ENCODE data around the gene RHOD. TPM values are rescaled to one million over a fixed set of nuclear protein-coding genes. Genes with fewer than 3 reads are reported as not detected.

Gene RHOD
- total and polyA plus RNA-seq, 10 of the 15 experiments (the other 5 are each of a cell fraction or from before 2014, with no cell fraction given) = 0.15 to 2.6 (median 1.9) TPM; not detected in 2

- no peak for TF ChIP-seq STAT1 (conservative IDR thresholded peaks at IDR 0.05)
- peak in 1 of 2 experiments; percentile 63; a peak in 1 of 4 replicates for TF ChIP-seq EP300 (IDR thresholded peaks at IDR 0.05; ENCODE audit: borderline replicate concordance in 1 of 2, control insufficient read depth in 1 of 2, low read depth in 2 of 2, low read length in 2 of 2)
- TF ChIP-seq TCF12 (IDR thresholded peaks at IDR 0.05; ENCODE audit: low read depth, low read length) = no peak
- 0 out of 2 replicates have a peak, but pooled peaks have one; percentile 33 for TF ChIP-seq CREB1 (IDR thresholded peaks at IDR 0.05; ENCODE audit: low read depth)
- 0 out of 2 replicates have a peak, but pooled peaks have one; percentile 23 for TF ChIP-seq CBFB (IDR thresholded peaks at IDR 0.05; ENCODE audit: low read depth)
- TF ChIP-seq RCOR1 (conservative IDR thresholded peaks at IDR 0.05; ENCODE audit: low read depth, low read length) = no peak
- no peak for TF ChIP-seq BRCA1 (IDR thresholded peaks at IDR 0.05; ENCODE audit: low read depth, low read length)
- TF ChIP-seq PBX3 (IDR thresholded peaks at IDR 0.05; ENCODE audit: insufficient replicate concordance, low read depth, low read length) = peak; percentile 82
- no peak for TF ChIP-seq MAX (IDR thresholded peaks at IDR 0.05; ENCODE audit: low read depth, low read length)
- TF ChIP-seq BHLHE40 (IDR thresholded peaks at IDR 0.05; ENCODE audit: borderline replicate concordance in 1 of 2, low read depth in 2 of 2, low read length in 1 of 2) = peak in 1 of 2 experiments; percentile 34; a peak in 1 of 4 replicates
- TF ChIP-seq ESRRA (IDR thresholded peaks at IDR 0.05; ENCODE audit: low read length) = no peak
- TF ChIP-seq, protein P1, sequence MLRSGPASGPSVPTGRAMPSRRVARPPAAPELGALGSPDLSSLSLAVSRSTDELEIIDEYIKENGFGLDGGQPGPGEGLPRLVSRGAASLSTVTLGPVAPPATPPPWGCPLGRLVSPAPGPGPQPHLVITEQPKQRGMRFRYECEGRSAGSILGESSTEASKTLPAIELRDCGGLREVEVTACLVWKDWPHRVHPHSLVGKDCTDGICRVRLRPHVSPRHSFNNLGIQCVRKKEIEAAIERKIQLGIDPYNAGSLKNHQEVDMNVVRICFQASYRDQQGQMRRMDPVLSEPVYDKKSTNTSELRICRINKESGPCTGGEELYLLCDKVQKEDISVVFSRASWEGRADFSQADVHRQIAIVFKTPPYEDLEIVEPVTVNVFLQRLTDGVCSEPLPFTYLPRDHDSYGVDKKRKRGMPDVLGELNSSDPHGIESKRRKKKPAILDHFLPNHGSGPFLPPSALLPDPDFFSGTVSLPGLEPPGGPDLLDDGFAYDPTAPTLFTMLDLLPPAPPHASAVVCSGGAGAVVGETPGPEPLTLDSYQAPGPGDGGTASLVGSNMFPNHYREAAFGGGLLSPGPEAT (IDR thresholded peaks at IDR 0.05; ENCODE audit: low read depth) = peak; percentile 67; the same call in 1 of the 2 replicates
- TF ChIP-seq MEF2A (IDR thresholded peaks at IDR 0.05; ENCODE audit: insufficient read depth, low read depth, low read length) = 0 out of 2 replicates have a peak, but pooled peaks have one; percentile 18
- no peak for TF ChIP-seq NFYA (IDR thresholded peaks at IDR 0.05; ENCODE audit: borderline replicate concordance, low read depth, low read length)
Measured at GRCh38 chr11:67120881-67121710, 64.4 kb downstream of the RHOD start (continued).

Small RNA genes within 50 kb of the gene (microRNA-seq; reads per million reads assigned to microRNA genes)
- gene MIR6860 = not detected

Other genes with a start within 250 kb of the RHOD start
Only the 7 nearest of the 9 such genes appear.
- 30.6 and 32.9 TPM in 2 replicates for gene RCE1, start 213.4 kb upstream of the RHOD start, total RNA-seq (2014; rRNA removed)
- 9.0 and 9.2 TPM in 2 replicates for gene RCE1, start 213.4 kb upstream of the RHOD start, total RNA-seq (2014; rRNA removed; fragmentation: Illumina TruSeq; extraction: Trizol)
- gene RCE1, start 213.4 kb upstream of the RHOD start, total RNA-seq (2021) = 18.6 and 21.8 TPM in 2 replicates
- 5.1 and 10.9 TPM in 2 replicates for gene RCE1, start 213.4 kb upstream of the RHOD start, polyA plus RNA-seq (2011; rRNA removed)
- gene RCE1, start 213.4 kb upstream of the RHOD start, polyA plus RNA-seq (2014; fragmentation: Illumina TruSeq; extraction: Trizol) = 4.0 and 8.3 TPM in 2 replicates
- gene RCE1, start 213.4 kb upstream of the RHOD start, polyA plus RNA-seq (2014; fragmentation: Nextera tagmentation; extraction: Ambion mirVana) = 1 to 10 TPM in 1 of 2 experiments, under 1 TPM in 1; 0.79 to 2.0 TPM
- 27.0 and 29.2 TPM in 2 replicates for gene RCE1, start 213.4 kb upstream of the RHOD start, polyA plus RNA-seq (2014; rRNA removed)
- gene RCE1, start 213.4 kb upstream of the RHOD start, polyA plus RNA-seq (2016; fragmentation: Nextera tagmentation; extraction: Ambion mirVana) = 10 to 100 TPM; 22.6 to 24.6 TPM
- 26.4 and 33.9 TPM in 2 replicates for gene LRFN4, start 199.8 kb upstream of the RHOD start, total RNA-seq (2014; rRNA removed)
- 3.0 and 4.3 TPM in 2 replicates for gene LRFN4, start 199.8 kb upstream of the RHOD start, total RNA-seq (2014; rRNA removed; fragmentation: Illumina TruSeq; extraction: Trizol)
- gene LRFN4, start 199.8 kb upstream of the RHOD start, total RNA-seq (2021) = 39.2 and 43.8 TPM in 2 replicates
- 1.7 and 5.5 TPM in 2 replicates for gene LRFN4, start 199.8 kb upstream of the RHOD start, polyA plus RNA-seq (2011; rRNA removed)
- gene LRFN4, start 199.8 kb upstream of the RHOD start, polyA plus RNA-seq (2014; fragmentation: Illumina TruSeq; extraction: Trizol) = 0.06 and 0.66 TPM in 2 replicates
- under 1 TPM; 0.03 to 0.82 TPM for gene LRFN4, start 199.8 kb upstream of the RHOD start, polyA plus RNA-seq (2014; fragmentation: Nextera tagmentation; extraction: Ambion mirVana)
- gene LRFN4, start 199.8 kb upstream of the RHOD start, polyA plus RNA-seq (2014; rRNA removed) = 30.5 and 38.5 TPM in 2 replicates
- gene LRFN4, start 199.8 kb upstream of the RHOD start, polyA plus RNA-seq (2016; fragmentation: Nextera tagmentation; extraction: Ambion mirVana) = 1 to 10 TPM; 2.4 to 7.1 TPM
- gene PC, start 98.5 kb upstream of the RHOD start, total RNA-seq (2014; rRNA removed) = 3.8 and 4.7 TPM in 2 replicates
- gene PC, start 98.5 kb upstream of the RHOD start, total RNA-seq (2014; rRNA removed; fragmentation: Illumina TruSeq; extraction: Trizol) = 2.0 and 2.7 TPM in 2 replicates
- 9.6 and 9.7 TPM in 2 replicates for gene PC, start 98.5 kb upstream of the RHOD start, total RNA-seq (2021)
- 0.22 TPM in 1 of 2 replicates, not detected in the other for gene PC, start 98.5 kb upstream of the RHOD start, polyA plus RNA-seq (2011; rRNA removed)
- gene PC, start 98.5 kb upstream of the RHOD start, polyA plus RNA-seq (2014; fragmentation: Illumina TruSeq; extraction: Trizol) = 0.46 and 4.2 TPM in 2 replicates
- gene PC, start 98.5 kb upstream of the RHOD start, polyA plus RNA-seq (2014; fragmentation: Nextera tagmentation; extraction: Ambion mirVana) = under 1 TPM; 0.26 to 0.79 TPM
- 4.7 and 5.0 TPM in 2 replicates for gene PC, start 98.5 kb upstream of the RHOD start, polyA plus RNA-seq (2014; rRNA removed)
- gene PC, start 98.5 kb upstream of the RHOD start, polyA plus RNA-seq (2016; fragmentation: Nextera tagmentation; extraction: Ambion mirVana) = 10 to 100 TPM in 1 of 2 experiments, 1 to 10 TPM in 1; 9.5 to 10.3 TPM
- gene C11orf86, start 81.5 kb upstream of the RHOD start, total RNA-seq (2014; rRNA removed) = not detected in 2 replicates
- not detected in 2 replicates for gene C11orf86, start 81.5 kb upstream of the RHOD start, total RNA-seq (2014; rRNA removed; fragmentation: Illumina TruSeq; extraction: Trizol)
- gene C11orf86, start 81.5 kb upstream of the RHOD start, total RNA-seq (2021) = not detected in 2 replicates
- not detected in 2 replicates for gene C11orf86, start 81.5 kb upstream of the RHOD start, polyA plus RNA-seq (2011; rRNA removed)
- not detected in 2 replicates for gene C11orf86, start 81.5 kb upstream of the RHOD start, polyA plus RNA-seq (2014; fragmentation: Illumina TruSeq; extraction: Trizol)
- not detected for gene C11orf86, start 81.5 kb upstream of the RHOD start, polyA plus RNA-seq (2014; fragmentation: Nextera tagmentation; extraction: Ambion mirVana)
- not detected in 2 replicates for gene C11orf86, start 81.5 kb upstream of the RHOD start, polyA plus RNA-seq (2014; rRNA removed)
- gene C11orf86, start 81.5 kb upstream of the RHOD start, polyA plus RNA-seq (2016; fragmentation: Nextera tagmentation; extraction: Ambion mirVana) = not detected
- gene SYT12, start 33.7 kb upstream of the RHOD start, total RNA-seq (2014; rRNA removed) = 2.0 and 2.3 TPM in 2 replicates
- gene SYT12, start 33.7 kb upstream of the RHOD start, total RNA-seq (2014; rRNA removed; fragmentation: Illumina TruSeq; extraction: Trizol) = 0.78 and 1.1 TPM in 2 replicates
- gene SYT12, start 33.7 kb upstream of the RHOD start, total RNA-seq (2021) = 1.4 and 1.6 TPM in 2 replicates
- gene SYT12, start 33.7 kb upstream of the RHOD start, polyA plus RNA-seq (2011; rRNA removed) = not detected in 2 replicates
- gene SYT12, start 33.7 kb upstream of the RHOD start, polyA plus RNA-seq (2014; fragmentation: Illumina TruSeq; extraction: Trizol) = 0.06 and 0.65 TPM in 2 replicates
- gene SYT12, start 33.7 kb upstream of the RHOD start, polyA plus RNA-seq (2014; fragmentation: Nextera tagmentation; extraction: Ambion mirVana) = under 1 TPM; 0.02 to 0.11 TPM
- gene SYT12, start 33.7 kb upstream of the RHOD start, polyA plus RNA-seq (2014; rRNA removed) = 1.3 and 1.4 TPM in 2 replicates
- under 1 TPM; 0.59 to 0.84 TPM for gene SYT12, start 33.7 kb upstream of the RHOD start, polyA plus RNA-seq (2016; fragmentation: Nextera tagmentation; extraction: Ambion mirVana)
- gene KDM2A, start 62.4 kb downstream of the RHOD start, total RNA-seq (2014; rRNA removed) = 32.5 and 41.1 TPM in 2 replicates
- gene KDM2A, start 62.4 kb downstream of the RHOD start, total RNA-seq (2014; rRNA removed; fragmentation: Illumina TruSeq; extraction: Trizol) = 41.0 and 42.0 TPM in 2 replicates
- 62.0 and 69.3 TPM in 2 replicates for gene KDM2A, start 62.4 kb downstream of the RHOD start, total RNA-seq (2021)
- 34.2 and 66.1 TPM in 2 replicates for gene KDM2A, start 62.4 kb downstream of the RHOD start, polyA plus RNA-seq (2011; rRNA removed)
- gene KDM2A, start 62.4 kb downstream of the RHOD start, polyA plus RNA-seq (2014; fragmentation: Illumina TruSeq; extraction: Trizol) = 53.7 and 65.7 TPM in 2 replicates
- gene KDM2A, start 62.4 kb downstream of the RHOD start, polyA plus RNA-seq (2014; fragmentation: Nextera tagmentation; extraction: Ambion mirVana) = 10 to 100 TPM; 10.5 to 13.0 TPM
- 43.2 and 49.2 TPM in 2 replicates for gene KDM2A, start 62.4 kb downstream of the RHOD start, polyA plus RNA-seq (2014; rRNA removed)
- 10 to 100 TPM; 19.0 to 21.8 TPM for gene KDM2A, start 62.4 kb downstream of the RHOD start, polyA plus RNA-seq (2016; fragmentation: Nextera tagmentation; extraction: Ambion mirVana)
- gene GRK2, start 209.6 kb downstream of the RHOD start, total RNA-seq (2014; rRNA removed) = 135 and 140 TPM in 2 replicates
- 50.3 and 54.9 TPM in 2 replicates for gene GRK2, start 209.6 kb downstream of the RHOD start, total RNA-seq (2014; rRNA removed; fragmentation: Illumina TruSeq; extraction: Trizol)
- 152 and 160 TPM in 2 replicates for gene GRK2, start 209.6 kb downstream of the RHOD start, total RNA-seq (2021)
- gene GRK2, start 209.6 kb downstream of the RHOD start, polyA plus RNA-seq (2011; rRNA removed) = 52.4 and 77.2 TPM in 2 replicates
- gene GRK2, start 209.6 kb downstream of the RHOD start, polyA plus RNA-seq (2014; fragmentation: Illumina TruSeq; extraction: Trizol) = 44.5 and 90.0 TPM in 2 replicates
- 1 to 10 TPM; 1.0 to 1.3 TPM for gene GRK2, start 209.6 kb downstream of the RHOD start, polyA plus RNA-seq (2014; fragmentation: Nextera tagmentation; extraction: Ambion mirVana)
- gene GRK2, start 209.6 kb downstream of the RHOD start, polyA plus RNA-seq (2014; rRNA removed) = 142 and 155 TPM in 2 replicates
- 10 to 100 TPM; 31.5 to 34.5 TPM for gene GRK2, start 209.6 kb downstream of the RHOD start, polyA plus RNA-seq (2016; fragmentation: Nextera tagmentation; extraction: Ambion mirVana)